Measurements from ENCODE around the gene TAB3.
A peak's percentile ranks its signal among the peaks of the same experiment; 100 is the strongest.

Gene TAB3, protein sequence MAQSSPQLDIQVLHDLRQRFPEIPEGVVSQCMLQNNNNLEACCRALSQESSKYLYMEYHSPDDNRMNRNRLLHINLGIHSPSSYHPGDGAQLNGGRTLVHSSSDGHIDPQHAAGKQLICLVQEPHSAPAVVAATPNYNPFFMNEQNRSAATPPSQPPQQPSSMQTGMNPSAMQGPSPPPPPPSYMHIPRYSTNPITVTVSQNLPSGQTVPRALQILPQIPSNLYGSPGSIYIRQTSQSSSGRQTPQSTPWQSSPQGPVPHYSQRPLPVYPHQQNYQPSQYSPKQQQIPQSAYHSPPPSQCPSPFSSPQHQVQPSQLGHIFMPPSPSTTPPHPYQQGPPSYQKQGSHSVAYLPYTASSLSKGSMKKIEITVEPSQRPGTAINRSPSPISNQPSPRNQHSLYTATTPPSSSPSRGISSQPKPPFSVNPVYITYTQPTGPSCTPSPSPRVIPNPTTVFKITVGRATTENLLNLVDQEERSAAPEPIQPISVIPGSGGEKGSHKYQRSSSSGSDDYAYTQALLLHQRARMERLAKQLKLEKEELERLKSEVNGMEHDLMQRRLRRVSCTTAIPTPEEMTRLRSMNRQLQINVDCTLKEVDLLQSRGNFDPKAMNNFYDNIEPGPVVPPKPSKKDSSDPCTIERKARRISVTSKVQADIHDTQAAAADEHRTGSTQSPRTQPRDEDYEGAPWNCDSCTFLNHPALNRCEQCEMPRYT

GRCh38 chrX:30889147-30890140 lies at the start of gene TAB3:
Gene TAB3, minus strand, starts transcription at chrX:30889254. Its CDS starts 29,666 bp downstream, at chrX:30859588.
- ATAC-seq (replicated peaks; ENCODE audit: extremely low read depth, poor library complexity, severe bottlenecking), result peak; percentile 92
- no peaks in the 10 kb centered on the region for H3K9me3 Mint-ChIP-seq
- peaks cover 27% of the 10 kb centered on the region for H3K4me1 Mint-ChIP-seq
- peaks cover 7% of the 10 kb centered on the region for H3K36me3 Mint-ChIP-seq (ENCODE audit: insufficient read depth)
- DNase-seq (ENCODE audit: low spot score in 2 of 2), result peak; percentile 77 to 92
- H3K27me3 Mint-ChIP-seq, result no peaks in the 10 kb centered on the region
- H3K27ac Mint-ChIP-seq (ENCODE audit: low read depth), result peak within 1 kb of the TSS; percentile 90
- peak within 1 kb of the TSS; percentile 86 for H3K4me3 Mint-ChIP-seq

GRCh38 chrX:30938295-30938694 lies 49.2 kb upstream of the TAB3 start:
- no peak for ATAC-seq (replicated peaks; ENCODE audit: extremely low read depth, poor library complexity, severe bottlenecking)

DNA sequence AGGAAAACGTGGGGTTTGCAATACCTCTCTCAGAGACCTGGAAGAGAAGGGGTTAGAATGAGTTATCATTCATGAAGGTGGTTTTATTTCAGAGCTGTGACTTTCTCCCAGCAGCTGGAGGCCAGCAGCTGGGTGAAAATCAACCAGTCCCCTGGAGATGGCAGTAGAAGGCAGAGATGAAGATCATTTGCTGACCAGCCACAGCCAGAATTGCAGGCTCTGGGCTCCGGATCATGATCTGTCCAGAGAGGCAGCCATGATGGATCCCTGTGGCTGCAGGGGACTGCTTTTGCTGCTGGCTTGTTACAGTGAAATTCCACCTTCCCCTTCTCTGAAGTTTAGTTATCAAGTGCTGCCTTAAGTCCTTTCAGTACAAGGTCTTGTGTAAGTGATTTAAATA lies 46.9 kb upstream of the TAB3 start:
- no peak for ATAC-seq (replicated peaks; ENCODE audit: extremely low read depth, poor library complexity, severe bottlenecking)

More at GRCh38 chrX:30938295-30938694, 49.2 kb upstream of the TAB3 start:
- Mint-ChIP-seq H3K4me3 (no peak overlapping the region), H3K27ac (ENCODE audit: low read depth) (no peak overlapping the region), H3K36me3 (ENCODE audit: insufficient read depth) (no peaks in the 10 kb centered on the region), H3K9me3 (no peaks in the 10 kb centered on the region), H3K4me1 (no peaks in the 10 kb centered on the region), H3K27me3 (no peaks in the 10 kb centered on the region)
- no peak for DNase-seq (ENCODE audit: low spot score in 2 of 2)

DNA sequence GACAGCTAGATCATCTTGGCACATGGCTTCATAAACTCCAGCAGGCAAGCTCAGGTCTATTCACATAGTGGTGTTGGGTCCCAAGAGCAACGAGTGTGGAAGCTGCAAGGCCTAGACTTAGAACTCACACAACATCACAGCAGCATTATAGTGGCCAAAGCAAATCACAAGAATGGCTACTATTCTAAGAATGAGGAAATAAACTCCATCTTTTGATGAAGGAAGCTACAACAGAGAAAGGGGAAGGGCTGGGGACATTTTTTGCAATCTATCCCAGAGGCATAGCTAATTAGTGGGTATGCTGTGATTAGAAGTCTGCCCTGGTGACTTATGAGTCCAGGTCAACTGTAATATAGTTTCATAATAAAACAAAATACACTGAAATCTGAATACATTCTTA lies 42.9 kb upstream of the TAB3 start:
- H3K4me3 Mint-ChIP-seq, result no peak overlapping the region

More for the DNA sequence above, 46.9 kb upstream of the TAB3 start:
- no peaks in the 10 kb centered on the region for H3K9me3 Mint-ChIP-seq
- H3K4me3 Mint-ChIP-seq, result no peak overlapping the region
- no peak overlapping the region for H3K27ac Mint-ChIP-seq (ENCODE audit: low read depth)
- no peaks in the 10 kb centered on the region for H3K36me3 Mint-ChIP-seq (ENCODE audit: insufficient read depth)
- no peaks in the 10 kb centered on the region for H3K27me3 Mint-ChIP-seq
- H3K4me1 Mint-ChIP-seq, result no peaks in the 10 kb centered on the region
- no peak for DNase-seq (ENCODE audit: low spot score in 2 of 2)

GRCh38 chrX:30930679-30931078 lies 41.6 kb upstream of the TAB3 start:
- H3K27ac Mint-ChIP-seq (ENCODE audit: low read depth), result no peak overlapping the region
- H3K4me1 Mint-ChIP-seq, result no peaks in the 10 kb centered on the region
- H3K9me3 Mint-ChIP-seq, result no peaks in the 10 kb centered on the region
- H3K36me3 Mint-ChIP-seq (ENCODE audit: insufficient read depth), result no peaks in the 10 kb centered on the region
- H3K27me3 Mint-ChIP-seq, result no peaks in the 10 kb centered on the region
- ATAC-seq (replicated peaks; ENCODE audit: extremely low read depth, poor library complexity, severe bottlenecking), result no peak
- no peak for DNase-seq (ENCODE audit: low spot score in 2 of 2)
- H3K4me3 Mint-ChIP-seq, result no peak overlapping the region

More for the DNA sequence above, 42.9 kb upstream of the TAB3 start:
- no peak for DNase-seq (ENCODE audit: low spot score in 2 of 2)
- Mint-ChIP-seq H3K27ac (ENCODE audit: low read depth) (no peak overlapping the region), H3K36me3 (ENCODE audit: insufficient read depth) (no peaks in the 10 kb centered on the region), H3K4me1 (no peaks in the 10 kb centered on the region), H3K27me3 (no peaks in the 10 kb centered on the region), H3K9me3 (no peaks in the 10 kb centered on the region)
- no peak for ATAC-seq (replicated peaks; ENCODE audit: extremely low read depth, poor library complexity, severe bottlenecking)

DNA sequence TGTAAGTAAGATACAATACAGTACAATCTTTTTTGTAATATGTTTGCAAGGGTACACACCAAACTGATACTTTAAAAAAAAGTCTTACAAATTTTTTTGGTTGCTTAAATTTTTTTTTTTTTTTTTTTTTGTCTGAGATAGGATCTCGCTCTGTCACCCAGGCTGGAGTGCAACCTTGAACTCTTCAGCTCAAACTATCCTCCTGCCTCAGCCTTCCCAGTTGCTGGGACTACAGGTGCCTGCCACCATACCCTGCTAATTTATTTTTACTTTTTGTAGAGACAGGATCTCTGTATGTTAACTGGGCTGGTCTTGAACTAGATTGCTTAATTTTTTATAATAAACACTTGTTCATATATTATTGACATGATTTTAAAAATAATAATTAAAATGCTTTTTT lies 41.1 kb upstream of the TAB3 start:
- no peak for DNase-seq (ENCODE audit: low spot score in 2 of 2)
- Mint-ChIP-seq H3K4me3 (no peak overlapping the region), H3K27me3 (no peaks in the 10 kb centered on the region), H3K9me3 (no peaks in the 10 kb centered on the region), H3K4me1 (no peaks in the 10 kb centered on the region), H3K27ac (ENCODE audit: low read depth) (no peak overlapping the region), H3K36me3 (ENCODE audit: insufficient read depth) (no peaks in the 10 kb centered on the region)
- ATAC-seq (replicated peaks; ENCODE audit: extremely low read depth, poor library complexity, severe bottlenecking), result no peak

DNA sequence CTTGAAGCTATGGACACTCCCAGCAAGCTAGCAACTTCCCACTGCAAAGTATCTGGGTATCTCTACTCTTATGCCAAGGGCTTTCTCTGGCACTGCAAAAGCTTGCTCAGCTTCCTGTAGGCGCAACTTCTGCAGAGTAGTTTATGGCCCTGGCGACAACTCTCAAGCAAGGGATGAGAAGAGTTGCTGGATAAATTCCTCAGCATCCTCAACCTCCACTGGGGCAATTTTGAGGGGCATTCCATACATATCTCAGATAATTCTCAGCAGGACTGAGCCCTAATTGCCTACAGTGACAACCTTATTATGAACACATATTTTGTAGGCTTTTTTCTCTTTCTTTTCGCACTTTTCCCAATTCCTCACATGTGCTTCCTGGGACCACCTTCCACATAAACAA lies 31.2 kb upstream of the TAB3 start:
- Mint-ChIP-seq H3K4me3 (no peak overlapping the region), H3K9me3 (no peaks in the 10 kb centered on the region), H3K27me3 (peaks cover 29% of the 10 kb centered on the region), H3K27ac (ENCODE audit: low read depth) (no peak overlapping the region), H3K36me3 (ENCODE audit: insufficient read depth) (no peaks in the 10 kb centered on the region), H3K4me1 (no peaks in the 10 kb centered on the region)
- no peak for ATAC-seq (replicated peaks; ENCODE audit: extremely low read depth, poor library complexity, severe bottlenecking)
- DNase-seq (ENCODE audit: low spot score in 2 of 2), result no peak

DNA sequence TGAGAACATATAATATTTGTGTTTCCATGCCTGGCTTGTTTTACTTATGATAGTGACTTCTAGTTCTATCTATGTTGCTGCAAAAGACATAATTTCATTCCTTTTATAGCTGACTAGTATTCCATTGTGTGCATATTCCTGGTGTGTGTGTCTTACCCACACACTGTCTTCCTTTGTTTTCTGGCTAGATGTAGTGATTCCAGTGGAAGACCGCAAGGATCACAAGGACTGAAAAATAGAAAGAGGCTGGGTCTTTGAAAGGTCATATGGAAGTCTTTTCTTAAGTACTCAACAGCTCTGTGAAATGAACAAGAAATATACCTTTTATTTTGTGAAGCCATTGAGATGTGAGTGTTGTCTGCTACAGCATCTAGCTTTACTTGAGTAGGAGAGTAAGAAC lies 29.4 kb upstream of the TAB3 start:
- H3K36me3 Mint-ChIP-seq (ENCODE audit: insufficient read depth), result no peaks in the 10 kb centered on the region
- H3K9me3 Mint-ChIP-seq, result no peaks in the 10 kb centered on the region
- no peak overlapping the region for H3K4me3 Mint-ChIP-seq
- H3K27ac Mint-ChIP-seq (ENCODE audit: low read depth), result no peak overlapping the region
- peaks cover 29% of the 10 kb centered on the region for H3K27me3 Mint-ChIP-seq
- DNase-seq (ENCODE audit: low spot score in 2 of 2) (no peak), ATAC-seq (replicated peaks; ENCODE audit: extremely low read depth, poor library complexity, severe bottlenecking) (no peak)
- H3K4me1 Mint-ChIP-seq, result no peaks in the 10 kb centered on the region

GRCh38 chrX:30913492-30913891 lies 24.4 kb upstream of the TAB3 start:
- H3K27me3 Mint-ChIP-seq, result peaks cover under 1% of the 10 kb centered on the region
- DNase-seq (ENCODE audit: low spot score in 2 of 2), result no peak
- H3K9me3 Mint-ChIP-seq, result no peaks in the 10 kb centered on the region
- no peaks in the 10 kb centered on the region for H3K4me1 Mint-ChIP-seq
- H3K27ac Mint-ChIP-seq (ENCODE audit: low read depth), result no peak overlapping the region
- ATAC-seq (replicated peaks; ENCODE audit: extremely low read depth, poor library complexity, severe bottlenecking), result no peak
- no peaks in the 10 kb centered on the region for H3K36me3 Mint-ChIP-seq (ENCODE audit: insufficient read depth)
- H3K4me3 Mint-ChIP-seq, result no peak overlapping the region

DNA sequence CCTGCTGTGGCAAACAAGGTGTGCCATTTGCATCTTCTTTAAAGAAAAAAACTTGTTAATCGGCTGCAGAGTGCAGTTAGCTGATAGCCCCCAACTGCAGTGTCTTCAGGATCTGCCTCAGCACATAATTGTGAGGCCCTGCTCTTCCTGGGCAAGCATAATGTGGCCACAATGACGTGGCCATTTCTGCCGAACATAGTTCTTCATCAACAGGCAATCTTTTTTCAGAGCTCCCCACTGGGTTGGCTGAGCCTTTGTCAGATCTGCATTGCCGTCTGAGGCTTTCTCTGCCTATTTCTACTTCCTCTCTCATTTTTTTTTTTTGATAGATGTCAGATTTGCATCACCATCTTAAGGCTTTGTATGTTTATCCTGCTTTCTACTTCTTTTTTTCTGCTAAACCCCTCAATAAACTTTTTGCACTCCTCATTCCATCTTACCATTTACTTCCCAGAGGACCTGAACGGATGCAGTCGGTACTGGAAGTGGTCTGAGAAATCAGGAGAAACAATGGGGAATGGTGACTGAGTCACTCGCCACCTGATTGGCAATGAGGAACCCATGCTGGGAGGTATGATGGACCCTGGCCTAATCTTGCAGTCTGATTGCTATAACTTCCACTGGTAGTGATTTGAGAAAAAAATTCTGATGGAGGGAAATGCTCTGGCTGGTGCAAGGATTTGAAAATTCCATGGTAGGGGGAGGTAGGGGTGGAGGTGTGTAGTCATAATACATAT lies 21.2 kb upstream of the TAB3 start:
- H3K4me3 Mint-ChIP-seq, result no peak overlapping the region
- no peaks in the 10 kb centered on the region for H3K4me1 Mint-ChIP-seq
- no peaks in the 10 kb centered on the region for H3K27me3 Mint-ChIP-seq
- no peak overlapping the region for H3K27ac Mint-ChIP-seq (ENCODE audit: low read depth)
- no peak for DNase-seq (ENCODE audit: low spot score in 2 of 2)
- H3K36me3 Mint-ChIP-seq (ENCODE audit: insufficient read depth), result no peaks in the 10 kb centered on the region
- no peak for ATAC-seq (replicated peaks; ENCODE audit: extremely low read depth, poor library complexity, severe bottlenecking)
- no peaks in the 10 kb centered on the region for H3K9me3 Mint-ChIP-seq

GRCh38 chrX:30906726-30907125 lies 17.7 kb upstream of the TAB3 start:
- no peaks in the 10 kb centered on the region for H3K4me1 Mint-ChIP-seq
- H3K36me3 Mint-ChIP-seq (ENCODE audit: insufficient read depth), result no peaks in the 10 kb centered on the region
- no peak overlapping the region for H3K27ac Mint-ChIP-seq (ENCODE audit: low read depth)
- no peaks in the 10 kb centered on the region for H3K9me3 Mint-ChIP-seq
- no peak for ATAC-seq (replicated peaks; ENCODE audit: extremely low read depth, poor library complexity, severe bottlenecking)
- no peak for DNase-seq (ENCODE audit: low spot score in 2 of 2)
- H3K27me3 Mint-ChIP-seq, result peaks cover 10% of the 10 kb centered on the region
- no peak overlapping the region for H3K4me3 Mint-ChIP-seq

DNA sequence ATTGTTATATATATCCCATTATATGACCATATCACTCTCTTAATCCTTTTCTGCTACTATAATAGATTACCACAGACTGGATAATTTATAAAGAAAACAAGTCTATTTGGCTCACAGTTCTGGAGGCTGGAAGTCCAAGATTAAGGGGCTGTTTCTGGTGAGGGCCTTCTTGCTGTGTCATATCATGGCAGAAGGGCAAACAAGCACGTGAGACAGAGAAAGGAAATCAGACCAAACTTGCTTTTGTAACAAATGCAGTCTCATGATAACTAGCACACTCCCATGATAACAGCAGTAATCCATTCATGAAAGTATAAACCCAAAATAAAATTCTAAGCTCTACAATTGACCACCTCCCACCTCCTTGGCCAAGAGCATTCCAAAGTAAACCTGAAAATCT lies 16.3 kb upstream of the TAB3 start:
- Mint-ChIP-seq H3K27me3 (peaks cover 10% of the 10 kb centered on the region), H3K27ac (ENCODE audit: low read depth) (no peak overlapping the region), H3K36me3 (ENCODE audit: insufficient read depth) (no peaks in the 10 kb centered on the region), H3K9me3 (no peaks in the 10 kb centered on the region), H3K4me3 (no peak overlapping the region), H3K4me1 (no peaks in the 10 kb centered on the region)
- no peak for DNase-seq (ENCODE audit: low spot score in 2 of 2)
- ATAC-seq (replicated peaks; ENCODE audit: extremely low read depth, poor library complexity, severe bottlenecking), result no peak

All from central memory CD8-positive, alpha-beta T cell (primary cell).